NAMALWA (cell line): Measurements from ENCODE around the gene GNMT.
"Not testable (repeated sequence)": the region's sequence is repeated elsewhere in the genome, so short reads cannot be mapped to it uniquely, and the experiment has no call there.

Source experiments
- DNase-seq: peaks from one replicate; pipeline ENCODE4 v3.0.0-alpha.2; 2015; ENCODE audit warnings: low spot score

Gene GNMT

DNA sequence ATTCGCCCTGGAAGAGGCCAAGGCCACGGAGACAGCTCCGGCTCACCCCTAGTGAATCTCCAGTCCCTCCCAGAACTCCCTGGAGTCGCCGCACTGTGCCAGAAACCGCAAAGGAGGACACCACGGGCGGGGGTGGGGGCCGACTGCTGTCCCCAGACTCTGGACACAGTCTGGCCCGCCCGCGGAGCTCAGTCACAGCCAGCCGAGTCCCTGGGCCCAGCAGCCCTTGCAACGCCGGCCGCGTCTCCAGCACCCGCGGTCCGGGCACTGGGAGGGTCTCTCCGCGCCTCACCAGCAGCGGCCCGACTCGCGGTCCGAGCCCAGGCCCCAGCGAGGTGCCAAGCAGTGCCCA is 17.9 kb downstream of the GNMT start:
- DNase-seq, result no peak

DNA sequence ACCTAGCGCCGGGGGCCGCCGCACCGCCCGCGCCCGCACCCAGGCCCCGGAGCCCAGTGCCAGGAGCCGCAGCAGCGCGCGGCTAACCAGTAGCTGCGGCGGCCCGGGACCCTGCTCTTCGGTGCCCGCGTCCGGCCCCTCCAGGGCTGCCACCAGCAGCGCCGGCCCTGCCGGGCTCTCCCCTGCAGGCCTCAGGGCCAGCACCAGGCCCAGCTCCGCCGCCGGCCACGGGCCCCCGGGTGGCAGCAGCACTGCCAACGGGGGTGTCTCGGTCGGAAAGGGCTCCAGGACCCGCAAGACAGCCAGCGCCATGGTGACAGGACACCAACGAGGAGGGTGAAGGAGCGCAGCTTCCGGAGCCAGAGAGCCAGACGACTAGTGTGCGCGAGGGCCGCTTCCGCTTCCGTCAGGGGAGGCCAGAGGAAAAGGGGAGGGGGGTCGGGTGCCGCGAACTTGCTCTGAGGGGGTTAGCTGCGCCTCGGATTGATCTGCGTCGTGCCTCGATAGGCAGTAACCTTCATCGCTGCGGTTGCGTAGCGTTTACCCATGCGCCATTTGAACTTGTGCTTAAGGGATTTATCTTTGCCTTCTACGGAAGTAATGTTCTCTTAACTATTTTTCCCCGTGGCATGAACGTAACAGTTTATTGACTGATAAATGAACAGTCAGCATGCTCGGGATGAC is 18.4 kb downstream of the GNMT start, which contains the start of gene PEX6:
Gene PEX6, minus strand, starts transcription at position 343 of the 684 bp plus-strand sequence. Its CDS starts 31 bp downstream, at position 312.
- DNase-seq, result peak; percentile 97

DNA sequence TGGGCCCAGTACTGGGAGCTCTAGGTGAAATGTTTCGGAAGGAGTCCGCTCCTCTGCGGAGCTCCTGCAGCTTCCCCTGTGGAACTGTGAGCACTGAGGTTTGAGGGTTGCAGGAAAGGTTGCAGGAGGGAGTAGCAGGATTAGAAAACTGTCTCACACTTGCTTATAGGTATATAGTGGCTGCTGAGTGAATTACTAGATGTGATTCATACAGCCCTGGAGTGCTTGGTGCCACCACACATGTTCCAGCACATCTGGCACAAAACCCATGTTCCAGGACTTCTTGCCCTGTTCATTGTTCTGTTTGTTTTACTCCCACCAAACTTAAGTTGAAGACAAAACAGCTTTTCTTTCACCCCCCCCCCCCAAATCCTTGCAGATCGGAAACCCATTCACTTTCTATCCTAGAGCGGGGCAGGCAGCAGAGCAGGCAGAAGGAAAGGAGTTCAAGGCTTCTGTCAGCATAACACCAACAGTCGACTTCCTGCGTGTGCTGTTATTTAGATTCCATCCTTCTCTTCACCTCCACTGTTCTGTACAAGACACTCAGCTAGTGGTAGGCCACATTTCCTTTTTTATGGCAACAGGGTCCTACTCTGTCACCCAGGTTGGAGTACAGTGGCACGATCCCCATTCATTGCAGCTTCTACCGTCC is 19.1 kb downstream of the GNMT start:
- DNase-seq, result no peak

DNA sequence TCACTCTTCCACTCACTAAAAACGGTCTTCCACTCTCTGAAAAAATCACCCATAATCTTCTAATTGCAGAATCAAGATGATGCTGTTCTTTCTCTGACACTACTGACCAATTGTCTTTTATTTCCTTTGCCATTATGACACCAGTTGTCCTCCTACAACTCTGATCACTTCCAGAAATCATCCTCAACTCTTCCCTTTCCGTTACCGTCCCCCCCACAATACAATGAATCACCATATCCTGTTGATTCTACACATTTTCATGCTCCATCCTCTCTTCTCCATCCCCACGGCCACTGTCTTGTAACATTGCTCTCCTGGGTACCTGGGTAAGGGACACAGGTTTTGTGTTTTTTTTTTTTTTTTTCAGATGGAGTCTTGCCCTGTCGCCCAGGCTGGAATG is 21.3 kb downstream of the GNMT start:
- no peak for DNase-seq

DNA sequence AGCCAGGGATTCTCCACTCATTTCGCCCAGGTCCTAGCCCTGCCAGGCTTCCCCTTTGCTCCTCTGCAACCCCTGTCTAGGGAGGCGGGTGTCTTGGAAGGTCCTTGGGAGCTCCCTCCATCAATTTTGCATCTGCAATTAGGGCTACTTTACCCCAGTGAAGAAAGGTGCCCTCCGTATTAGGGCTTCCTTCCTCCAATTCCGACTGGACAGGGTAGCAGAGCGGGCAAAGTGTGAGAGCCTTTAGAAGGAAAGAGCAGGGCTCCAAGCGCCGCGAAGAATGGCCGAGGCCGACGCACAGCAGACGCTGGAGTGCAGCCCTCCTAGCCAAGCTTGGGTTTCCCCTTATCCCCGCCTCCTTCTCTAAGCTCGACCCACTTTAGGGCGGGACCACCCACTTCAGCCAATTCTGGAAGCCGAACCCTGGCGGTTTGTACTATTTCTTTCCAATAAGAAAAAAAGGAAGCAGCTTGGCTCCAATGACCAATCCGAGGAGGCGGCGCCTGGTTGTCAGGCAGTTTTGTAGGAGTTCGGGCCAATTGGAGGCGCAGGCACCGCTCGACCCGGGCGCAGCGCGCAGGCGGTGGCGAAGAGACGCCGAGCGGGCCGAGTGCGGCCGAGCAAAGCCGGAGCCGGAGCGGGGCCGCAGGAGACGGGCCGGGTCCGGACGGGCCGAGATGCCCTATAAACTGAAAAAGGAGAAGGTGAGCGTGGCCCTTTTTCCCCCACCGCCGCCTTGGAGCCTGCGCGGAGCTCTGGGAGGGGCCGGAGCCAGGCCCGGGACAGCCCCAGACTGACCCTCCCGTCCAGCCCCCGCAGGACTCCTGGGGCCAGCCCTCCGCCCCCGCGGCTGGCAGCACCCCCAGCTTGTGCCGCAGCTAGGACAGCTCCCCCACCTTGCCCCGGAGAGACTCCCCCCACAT is 23.7 kb downstream of the GNMT start, which contains the start of gene PPP2R5D:
Gene PPP2R5D, plus strand, starts transcription at position 570 of the 923 bp plus-strand sequence. Its CDS starts 108 bp downstream, at position 678.
- DNase-seq, result peak; percentile 99

DNA sequence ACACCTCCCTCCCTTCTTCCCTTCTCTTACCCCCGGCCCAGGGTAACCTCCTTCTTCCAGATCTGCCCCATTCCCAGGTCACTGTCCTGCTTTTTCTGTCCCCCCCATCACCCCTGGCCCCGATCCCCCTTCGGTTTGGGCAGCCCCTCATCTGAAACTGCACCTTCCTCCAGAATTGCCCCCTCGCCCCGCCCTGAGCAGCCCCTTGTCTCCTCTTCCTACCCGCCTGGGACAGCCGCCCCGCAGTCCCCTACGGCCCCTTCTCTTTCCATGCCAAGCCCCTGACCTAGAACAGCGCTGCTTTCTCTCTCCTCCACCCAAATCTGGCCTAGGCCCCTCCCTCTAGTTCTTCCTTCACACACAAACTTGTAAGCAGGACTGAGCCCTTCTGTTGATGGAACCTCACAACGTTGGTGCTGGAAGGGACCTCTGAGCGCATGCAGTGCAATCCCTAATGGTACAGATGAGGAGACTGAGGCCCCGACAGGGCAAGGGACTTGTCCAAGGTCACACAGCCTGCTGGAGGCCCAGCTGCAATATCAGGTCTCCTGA is 24.4 kb downstream of the GNMT start:
- peak; percentile 46 for DNase-seq

DNA sequence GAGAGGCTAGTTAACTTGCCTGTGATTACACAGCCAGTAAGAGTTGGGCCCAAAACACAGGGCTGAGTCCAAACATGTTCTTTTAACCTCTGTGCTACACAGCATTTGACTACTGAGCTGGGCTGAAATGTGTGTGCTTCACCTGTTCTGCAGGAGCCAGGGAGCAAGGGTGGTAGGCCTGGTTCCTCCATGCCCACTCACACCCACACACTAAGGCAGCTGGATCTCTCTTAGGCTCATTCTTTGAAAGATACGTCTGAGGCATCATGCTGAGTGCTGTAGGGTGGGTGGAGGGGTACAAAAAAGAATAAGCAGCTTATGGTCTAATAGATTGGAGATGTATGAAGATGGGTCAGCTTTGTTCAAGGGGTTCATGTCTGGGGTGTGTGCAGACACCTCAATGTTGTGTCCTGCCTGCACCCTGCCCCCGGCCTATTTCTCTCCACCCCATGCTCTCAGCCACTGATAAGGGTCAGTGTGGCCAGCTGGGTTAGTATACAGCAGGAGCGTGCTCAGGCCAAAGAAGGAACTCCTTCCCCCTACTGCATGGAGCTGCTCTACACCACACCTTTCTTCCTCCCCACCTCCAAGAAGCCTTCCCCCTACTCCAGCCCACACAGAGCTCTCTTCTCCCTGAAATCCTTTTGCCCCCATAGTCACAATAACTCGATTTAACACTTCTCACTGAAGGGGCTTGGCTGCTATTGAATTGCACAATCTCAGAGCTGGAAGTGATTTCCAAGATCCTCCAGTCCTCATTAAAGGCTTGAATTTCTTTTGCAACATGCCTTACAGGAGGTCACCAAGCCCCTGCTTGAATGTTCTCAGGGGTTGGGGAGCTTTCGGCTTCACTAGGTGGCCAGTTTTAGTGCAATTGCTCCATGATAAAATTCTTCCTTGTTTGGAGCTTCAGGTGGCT is 27.2 kb downstream of the GNMT start:
- DNase-seq, result no peak

DNA sequence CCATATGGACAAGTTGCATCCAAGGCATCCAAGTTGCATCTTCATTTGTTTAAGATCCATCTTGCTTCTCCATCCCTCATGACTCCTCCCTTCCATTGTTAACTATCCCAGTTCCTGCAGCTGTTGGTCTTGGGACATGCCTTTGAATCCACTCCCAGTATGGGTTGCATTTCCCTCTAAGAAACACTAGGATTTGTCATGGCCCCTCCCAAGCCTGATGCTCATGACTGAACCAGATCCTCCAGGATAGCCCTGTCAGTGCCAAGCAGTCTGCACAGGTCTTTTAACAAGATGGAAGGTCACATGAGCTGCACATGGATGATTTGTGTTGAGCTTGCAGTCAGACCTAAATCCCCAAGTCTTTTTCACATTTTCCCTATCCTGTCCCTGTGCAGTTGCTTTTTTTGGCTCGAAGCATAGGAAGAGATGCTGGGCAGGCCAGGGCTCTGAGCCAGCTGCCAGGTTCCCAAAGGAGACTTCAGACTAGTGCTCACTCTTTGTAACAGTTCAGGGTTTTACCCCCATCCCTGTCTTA is 28.0 kb downstream of the GNMT start:
- no peak for DNase-seq

DNA sequence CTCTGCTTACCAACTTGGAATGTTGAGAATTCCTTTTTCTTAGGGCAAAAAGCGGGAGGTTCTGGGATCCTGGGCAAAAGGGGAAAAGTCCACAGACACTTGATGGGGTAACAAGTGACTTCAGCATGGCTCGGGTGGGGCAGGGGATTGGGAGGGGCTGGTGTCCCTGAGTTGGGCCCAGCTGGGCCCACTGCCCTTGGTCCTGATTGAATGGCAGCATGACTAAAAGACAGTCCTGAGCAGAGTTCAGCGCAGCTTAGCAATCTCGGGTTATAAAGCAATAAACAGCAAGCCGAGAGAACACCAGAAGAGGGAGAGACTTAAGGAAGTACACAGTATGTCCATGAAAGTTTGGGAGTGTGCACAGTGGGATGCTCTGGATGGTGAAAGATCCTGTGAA is 29.4 kb downstream of the GNMT start:
- DNase-seq, result no peak

DNA sequence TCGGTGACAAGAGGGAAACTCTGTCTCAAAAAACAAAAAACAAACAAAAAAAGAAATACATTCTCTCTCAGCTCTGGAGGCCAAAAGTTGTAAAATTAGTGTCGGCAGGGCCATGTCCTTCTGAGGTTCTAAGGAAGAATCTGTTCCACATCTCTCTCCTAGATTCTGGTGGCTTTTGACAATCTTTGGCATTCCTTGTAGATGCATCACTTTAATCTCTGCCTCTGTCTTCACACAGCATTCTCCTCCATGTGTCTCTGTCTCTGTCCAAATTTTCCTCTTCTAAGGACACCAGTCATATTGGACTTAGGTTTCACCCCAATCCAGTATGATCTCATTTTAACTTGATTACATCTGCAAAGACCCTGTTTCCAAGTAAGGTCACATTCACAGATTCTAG is 32.9 kb downstream of the GNMT start:
- DNase-seq, result no peak

DNA sequence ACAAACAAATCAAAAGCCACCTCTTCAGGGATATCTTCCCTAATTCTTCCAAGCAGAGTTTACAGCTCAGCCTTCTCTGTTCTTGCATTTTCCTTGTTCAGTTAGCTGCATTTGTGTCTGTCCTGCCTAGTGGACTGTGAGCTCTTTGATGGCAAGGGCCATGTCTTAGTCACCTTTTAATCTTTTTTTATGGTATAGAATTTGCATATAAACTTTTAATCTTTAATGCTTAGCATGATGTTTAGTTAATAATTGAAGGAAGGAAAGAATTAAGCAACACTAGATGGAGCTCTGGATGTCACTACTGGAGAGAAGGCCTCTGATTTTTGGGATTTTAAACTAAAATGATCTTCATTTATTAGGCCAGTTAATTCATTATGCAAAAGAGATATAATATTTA is 36.0 kb downstream of the GNMT start:
- no peak for DNase-seq

DNA sequence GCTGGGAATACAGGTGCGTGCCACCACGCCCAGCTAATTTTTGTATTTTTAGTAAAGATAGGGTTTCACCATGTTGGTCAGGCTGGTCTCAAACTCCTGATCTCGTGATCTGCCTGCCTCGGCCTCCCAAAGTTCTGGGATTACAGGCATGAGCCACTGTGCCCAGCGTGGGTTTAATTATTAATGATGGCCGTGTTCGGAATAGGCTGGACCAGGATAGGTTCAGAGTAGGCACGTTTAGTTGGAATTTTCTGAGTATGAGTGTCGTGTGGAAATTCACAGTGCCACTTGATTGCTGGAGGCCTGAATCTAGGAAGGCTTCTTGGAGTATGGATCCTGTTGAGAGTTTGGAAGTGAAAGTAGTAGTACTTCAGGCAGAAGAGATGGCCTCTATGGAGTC is 37.7 kb downstream of the GNMT start:
- DNase-seq, result not testable (repeated sequence)

DNA sequence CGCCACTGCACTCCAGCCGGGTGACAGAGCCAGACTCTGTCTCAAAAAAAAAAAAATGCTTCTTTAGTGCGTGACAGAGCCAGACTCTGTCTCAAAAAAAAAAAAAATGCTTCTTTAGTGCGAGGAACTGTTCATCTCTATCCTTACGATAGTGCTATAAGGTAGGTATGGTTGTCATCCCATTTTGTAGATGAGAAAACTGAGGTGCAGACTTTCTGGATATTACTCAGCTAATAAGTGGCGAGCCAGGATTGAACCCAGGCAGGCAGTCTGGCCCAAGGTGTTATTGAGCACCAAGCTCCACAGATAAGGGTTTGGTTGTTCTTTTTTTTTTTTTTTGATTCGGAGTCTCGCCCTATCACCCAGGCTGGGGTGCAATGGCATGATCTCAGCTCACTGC is 41.3 kb downstream of the GNMT start:
- DNase-seq, result no peak

DNA sequence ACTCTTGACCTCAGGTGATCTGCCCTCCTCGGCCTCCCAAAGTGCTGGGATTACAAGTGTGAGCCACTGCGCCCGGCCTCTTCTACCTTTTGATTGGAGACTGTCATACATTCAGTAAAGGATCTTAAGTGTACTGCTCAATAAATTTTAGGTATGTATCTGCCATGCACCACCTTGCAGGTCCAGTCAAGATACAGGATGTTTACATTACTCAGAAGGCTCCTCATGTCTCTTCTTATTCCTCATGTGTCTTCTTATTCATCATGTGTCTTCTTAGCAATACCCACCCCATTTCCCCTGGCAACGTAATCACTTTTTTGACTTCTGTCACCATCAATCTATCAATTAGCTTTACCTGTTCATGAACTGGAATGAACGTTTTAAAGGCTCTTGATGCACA is 45.3 kb downstream of the GNMT start:
- no peak for DNase-seq

DNA sequence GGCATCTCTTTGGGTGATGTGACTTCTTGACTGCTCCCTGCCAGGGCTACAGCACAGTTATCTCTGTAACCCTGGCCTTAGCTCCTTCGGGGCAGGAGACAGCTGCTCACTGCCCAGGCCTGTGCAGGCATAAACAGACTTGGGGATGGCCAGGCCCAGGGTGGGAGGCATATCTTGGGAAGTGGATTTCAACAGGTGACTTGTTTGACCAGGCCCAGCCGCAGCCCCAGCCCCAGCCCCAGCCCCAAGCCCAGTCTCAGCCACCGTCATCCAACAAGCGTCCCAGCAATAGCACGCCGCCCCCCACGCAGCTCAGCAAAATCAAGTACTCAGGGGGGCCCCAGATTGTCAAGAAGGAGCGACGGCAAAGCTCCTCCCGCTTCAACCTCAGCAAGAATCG is 45.7 kb downstream of the GNMT start:
- no peak for DNase-seq

DNA sequence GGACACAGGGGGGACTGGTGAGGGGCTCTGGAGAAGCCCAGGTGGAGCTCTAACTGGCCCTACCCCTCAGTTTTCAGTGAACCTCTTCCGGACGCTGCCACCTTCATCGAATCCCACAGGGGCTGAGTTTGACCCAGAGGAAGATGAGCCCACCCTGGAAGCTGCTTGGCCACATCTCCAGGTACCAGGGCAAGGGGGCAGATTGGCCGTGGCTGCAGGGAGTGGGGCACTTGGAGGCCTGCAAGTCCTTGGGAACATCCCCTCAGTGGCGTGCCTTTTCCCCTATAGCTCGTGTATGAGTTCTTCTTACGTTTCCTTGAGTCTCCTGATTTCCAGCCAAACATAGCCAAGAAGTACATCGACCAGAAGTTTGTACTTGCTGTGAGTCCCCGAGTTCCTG is 46.6 kb downstream of the GNMT start:
- no peak for DNase-seq

DNA sequence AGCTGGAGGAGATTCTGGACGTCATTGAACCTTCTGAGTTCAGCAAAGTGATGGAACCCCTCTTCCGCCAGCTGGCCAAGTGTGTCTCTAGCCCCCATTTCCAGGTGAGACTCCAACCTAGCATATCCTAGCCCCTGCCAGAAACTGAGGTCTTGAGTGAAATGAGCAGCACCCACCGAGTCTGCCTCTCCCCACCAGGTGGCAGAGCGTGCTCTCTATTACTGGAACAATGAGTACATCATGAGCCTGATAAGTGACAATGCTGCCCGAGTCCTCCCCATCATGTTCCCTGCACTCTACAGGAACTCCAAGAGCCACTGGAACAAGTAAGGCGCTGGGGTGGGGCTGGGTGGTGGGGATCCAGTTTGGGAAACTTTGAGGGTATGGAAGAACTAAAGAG is 48.6 kb downstream of the GNMT start:
- DNase-seq, result peak; percentile 80

DNA sequence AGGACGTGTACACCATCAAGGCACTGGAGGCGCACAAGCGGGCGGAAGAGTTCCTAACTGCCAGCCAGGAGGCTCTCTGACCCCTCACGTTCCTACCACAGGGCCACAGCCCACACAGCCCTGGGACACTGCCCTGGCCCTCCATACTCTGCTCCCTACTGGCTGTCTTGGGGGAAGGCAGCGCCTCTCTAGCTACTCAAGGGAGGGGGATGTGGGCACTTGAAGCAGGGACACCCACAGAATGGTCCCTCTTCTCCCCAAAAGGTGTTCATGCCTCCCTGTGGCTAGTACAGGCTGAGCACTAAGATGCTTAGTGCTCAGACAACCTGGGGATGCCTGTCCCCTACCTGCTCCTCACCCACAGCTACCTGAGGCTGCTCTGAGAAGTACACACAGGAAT is 50.7 kb downstream of the GNMT start:
- DNase-seq, result no peak

DNA sequence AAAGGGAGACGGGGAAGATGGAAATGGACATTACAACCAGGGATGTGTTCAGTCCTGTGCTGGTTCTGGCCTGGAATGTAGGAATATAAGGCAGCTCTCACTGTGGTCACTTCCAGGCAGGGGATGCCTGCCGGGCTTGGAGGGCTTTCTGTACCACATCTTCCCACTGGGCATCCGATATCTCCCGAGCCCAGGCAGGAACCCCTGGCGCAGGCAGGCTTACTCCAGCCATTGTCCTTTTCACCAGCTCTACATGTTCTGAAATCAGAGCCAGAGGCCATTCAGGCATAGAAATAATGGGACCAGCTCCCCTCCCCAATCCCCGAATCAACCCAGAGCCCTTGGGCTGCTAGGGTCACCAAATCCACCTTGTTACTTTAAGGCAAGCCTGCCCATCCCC is 51.8 kb downstream of the GNMT start:
- DNase-seq, result no peak

DNA sequence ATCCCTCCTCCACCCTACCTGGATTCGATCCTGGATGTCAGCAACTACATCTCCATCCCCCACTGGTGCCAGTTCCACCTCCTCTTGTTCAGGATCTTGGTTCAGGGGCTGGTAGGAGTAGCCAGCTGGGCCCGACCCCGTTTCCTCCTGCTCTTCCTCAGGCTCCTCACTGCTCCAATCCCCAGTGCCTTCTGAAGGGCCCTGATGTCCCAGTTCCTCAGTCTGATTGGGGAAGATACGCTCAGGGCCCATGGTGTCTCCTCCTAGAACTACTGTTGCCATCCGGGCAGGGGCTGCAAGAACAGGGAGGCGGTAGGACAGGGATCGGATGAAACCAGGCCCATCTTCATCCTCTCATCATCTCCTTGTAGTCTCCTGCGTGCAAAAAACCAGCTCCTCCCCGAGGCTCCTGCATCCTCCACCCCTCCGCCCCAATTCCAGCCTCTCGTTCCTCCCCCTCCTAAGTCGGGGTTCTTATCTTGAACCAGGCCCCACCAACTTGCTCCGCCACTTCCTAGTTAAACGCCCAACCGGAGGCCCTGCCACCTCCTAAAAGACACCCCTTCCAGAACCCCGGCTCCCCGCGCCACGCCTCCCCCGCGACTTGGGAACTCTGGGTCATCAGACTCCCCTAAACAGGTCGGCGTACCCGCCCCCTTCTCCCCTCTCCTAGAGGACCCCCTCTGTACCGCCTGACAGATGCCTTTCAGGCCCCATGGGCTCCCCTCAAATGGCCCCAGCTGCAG is 52.7 kb downstream of the GNMT start:
- DNase-seq, result peak; percentile 22
